Gastroesophageal sphincter (tissue), 4 donors: ENCODE results near the gene CCNI2. TPM values are rescaled to one million over a fixed set of nuclear protein-coding genes. Genes with fewer than 3 reads are reported as not detected.

Experiments
- ATAC-seq: fragments of 150-250 bp; one replicate; pipeline ENCODE4 v1.9.1; 2016; ENCODE audit warnings: mild to moderate bottlenecking, moderate library complexity
- H3K27ac ChIP-seq, 4 donors: fragments of 200-600 bp; sonication (generic) in 3 of 4; 1 replicate in 3 of 4; 2 replicates in 1 of 4; pipeline ENCODE4 v1.5.1; 2016 to 2019
- H3K27me3 ChIP-seq: fragments of 200-600 bp; sonication (generic); one replicate; pipeline ENCODE4 v1.5.1; 2019
- H3K36me3 ChIP-seq, 2 donors: fragments of 200-600 bp; sonication (generic); one replicate each; pipeline ENCODE4 v1.5.1; 2019; ENCODE audit warnings: control low read depth in 1 of 2
- H3K4me1 ChIP-seq, 3 donors: fragments of 200-600 bp; sonication (generic); 1 replicate in 2 of 3; 2 replicates in 1 of 3; pipeline ENCODE4 v1.5.1; 2016 to 2019; ENCODE audit warnings: control low read depth in 2 of 3
- H3K4me3 ChIP-seq, 2 donors: fragments of 200-600 bp; sonication (generic); one replicate each; pipeline ENCODE4 v1.5.1; 2019; ENCODE audit warnings: mild to moderate bottlenecking in 1 of 2, moderate library complexity in 1 of 2
- H3K9me3 ChIP-seq, 3 donors: fragments of 200-600 bp; sonication (generic); one replicate each; pipeline ENCODE4 v1.5.1; 2017 to 2019; ENCODE audit warnings: control low read depth in 2 of 3
- EP300 ChIP-seq: sonication (generic); formaldehyde crosslinking; IDR thresholded peaks from one replicate; pipeline ENCODE4 v1.6.1; 2017; ENCODE audit warnings: antibody characterized with exemption, mild to moderate bottlenecking
- POLR2A ChIP-seq, 2 donors: fragments of 450-650 bp; IDR thresholded peaks; one replicate each; pipeline ENCODE4 v1.6.1; 2017; ENCODE audit warnings: antibody characterized with exemption in 2 of 2, mild to moderate bottlenecking in 2 of 2, moderate library complexity in 1 of 2
- POLR2AphosphoS5 ChIP-seq: sonication (generic); formaldehyde crosslinking; IDR thresholded peaks from one replicate; pipeline ENCODE4 v1.6.1; 2017; ENCODE audit warnings: antibody characterized with exemption
- whole genome bisulfite sequencing, 2 donors: methylation state at CpG; one replicate each; pipeline ENCODE4 v1.1.5; 2018; ENCODE audit warnings: low coverage in 1 of 2; 5-methylcytosine and 5-hydroxymethylcytosine counted together
- total RNA-seq, 4 donors: library from RNA; depleted of rRNA; stranded (reverse); fragments of >200 nt; gene quantifications; one replicate each; pipeline ENCODE4 v1.1.0, GENCODE V29; 2016
- TF ChIP-seq, protein P1 (sequence below), 4 experiments: fragments of 200-600 bp in 2 of 4; fragments of 450-650 bp in 2 of 4; sonication (generic) in 1 of 4; IDR thresholded peaks; one replicate each; pipeline ENCODE4 v1.5.1; 2017 to 2019; ENCODE audit warnings: antibody characterized with exemption in 4 of 4, mild to moderate bottlenecking in 2 of 4, moderate library complexity in 2 of 4

Gene CCNI2
- total RNA-seq, 4 donors from 2014 or later, result not detected

DNA sequence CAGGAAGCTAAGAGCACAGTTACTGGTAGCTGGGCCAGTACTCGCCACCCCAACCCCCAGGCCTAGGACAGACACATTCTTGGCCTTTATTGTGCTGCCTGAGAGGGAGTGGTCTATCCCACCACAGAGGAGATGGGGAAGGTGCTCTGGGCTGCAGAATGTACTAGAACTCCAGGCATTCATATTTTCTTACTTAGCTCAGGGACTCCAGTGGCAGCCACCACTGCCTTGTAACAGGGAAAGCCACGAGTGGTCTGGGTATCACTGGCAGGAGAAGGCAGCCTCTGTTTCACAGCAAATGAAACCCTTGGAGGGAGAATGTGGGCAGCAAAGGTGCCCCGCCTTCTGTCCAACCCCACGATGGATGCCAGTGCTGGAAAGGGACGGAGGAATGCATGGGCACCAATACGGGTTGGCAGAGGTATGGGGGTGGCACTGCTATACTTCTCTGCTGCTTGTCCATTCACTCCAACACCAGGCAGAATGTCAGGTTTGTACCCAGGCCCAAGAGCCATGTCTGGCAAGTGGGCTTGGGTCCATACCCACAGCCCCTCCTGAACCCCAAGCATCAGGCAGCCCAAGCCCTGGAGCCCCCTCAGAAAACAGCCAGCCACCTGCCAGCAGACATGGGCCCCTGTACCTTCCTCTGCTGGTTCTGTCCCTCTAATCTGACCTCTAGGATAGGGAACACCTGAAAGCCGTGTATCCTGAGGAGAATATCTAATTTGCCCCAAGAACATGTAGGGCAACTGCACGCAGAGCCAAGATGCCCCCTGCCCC is 25.3 kb downstream of the CCNI2 start:
- H3K27me3 ChIP-seq, result no peaks in the 10 kb centered on the region
- H3K9me3 ChIP-seq, result no peaks in the 10 kb centered on the region
- TF ChIP-seq POLR2A (IDR thresholded peaks at IDR 0.05) (no peak), POLR2AphosphoS5 (no peak)
- TF ChIP-seq, protein P1, sequence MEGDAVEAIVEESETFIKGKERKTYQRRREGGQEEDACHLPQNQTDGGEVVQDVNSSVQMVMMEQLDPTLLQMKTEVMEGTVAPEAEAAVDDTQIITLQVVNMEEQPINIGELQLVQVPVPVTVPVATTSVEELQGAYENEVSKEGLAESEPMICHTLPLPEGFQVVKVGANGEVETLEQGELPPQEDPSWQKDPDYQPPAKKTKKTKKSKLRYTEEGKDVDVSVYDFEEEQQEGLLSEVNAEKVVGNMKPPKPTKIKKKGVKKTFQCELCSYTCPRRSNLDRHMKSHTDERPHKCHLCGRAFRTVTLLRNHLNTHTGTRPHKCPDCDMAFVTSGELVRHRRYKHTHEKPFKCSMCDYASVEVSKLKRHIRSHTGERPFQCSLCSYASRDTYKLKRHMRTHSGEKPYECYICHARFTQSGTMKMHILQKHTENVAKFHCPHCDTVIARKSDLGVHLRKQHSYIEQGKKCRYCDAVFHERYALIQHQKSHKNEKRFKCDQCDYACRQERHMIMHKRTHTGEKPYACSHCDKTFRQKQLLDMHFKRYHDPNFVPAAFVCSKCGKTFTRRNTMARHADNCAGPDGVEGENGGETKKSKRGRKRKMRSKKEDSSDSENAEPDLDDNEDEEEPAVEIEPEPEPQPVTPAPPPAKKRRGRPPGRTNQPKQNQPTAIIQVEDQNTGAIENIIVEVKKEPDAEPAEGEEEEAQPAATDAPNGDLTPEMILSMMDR (IDR thresholded peaks at IDR 0.05), result no peak
- H3K4me1 ChIP-seq, result peaks cover 0 to 88% (median 47%) of the 10 kb centered on the region in 3 donors
- H3K36me3 ChIP-seq, result no peaks in the 10 kb centered on the region
- H3K4me3 ChIP-seq, result no peak overlapping the region
- no peak for ATAC-seq
- H3K27ac ChIP-seq, result peak overlapping the region in 3 of 4 donors; percentile 63 to 68 (median 64)
- WGBS, 2 donors, result 59 to 60% methylated on average over 3 to 5 of the region's 8 CpGs

DNA sequence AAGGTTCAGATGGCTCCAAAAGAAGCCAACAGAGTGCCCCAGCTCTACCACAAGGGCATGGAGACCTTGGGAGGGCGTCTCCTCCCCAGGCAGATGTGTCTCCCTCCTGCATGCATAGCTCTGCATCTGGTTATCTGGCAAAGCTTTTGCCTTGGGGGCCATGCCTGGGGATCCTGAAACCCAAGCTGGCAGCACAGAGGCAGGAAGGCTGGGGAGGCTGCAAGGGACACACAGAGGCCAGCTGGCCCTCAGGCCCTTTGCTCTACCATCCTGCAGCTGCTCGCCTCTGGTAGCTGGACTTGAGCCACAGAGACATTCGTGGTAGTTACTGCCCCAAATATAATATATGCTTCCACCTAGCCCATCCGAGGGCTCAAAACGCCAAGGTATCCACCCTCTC is 25.9 kb downstream of the CCNI2 start:
- 75 to 80% methylated on average over 2 of the region's 5 CpGs for WGBS, 2 donors
- no peaks in the 10 kb centered on the region for H3K27me3 ChIP-seq
- no peak for ATAC-seq
- H3K27ac ChIP-seq, result peak overlapping the region in 2 of 4 donors; percentile 63 to 68
- no peak overlapping the region for H3K4me3 ChIP-seq
- H3K4me1 ChIP-seq, result peaks cover 0 to 88% (median 42%) of the 10 kb centered on the region in 3 donors
- H3K36me3 ChIP-seq, result no peaks in the 10 kb centered on the region
- TF ChIP-seq, protein P1 (IDR thresholded peaks at IDR 0.05), result no peak
- TF ChIP-seq POLR2A (IDR thresholded peaks at IDR 0.05) (no peak), EP300 (no peak)
- no peaks in the 10 kb centered on the region for H3K9me3 ChIP-seq

DNA sequence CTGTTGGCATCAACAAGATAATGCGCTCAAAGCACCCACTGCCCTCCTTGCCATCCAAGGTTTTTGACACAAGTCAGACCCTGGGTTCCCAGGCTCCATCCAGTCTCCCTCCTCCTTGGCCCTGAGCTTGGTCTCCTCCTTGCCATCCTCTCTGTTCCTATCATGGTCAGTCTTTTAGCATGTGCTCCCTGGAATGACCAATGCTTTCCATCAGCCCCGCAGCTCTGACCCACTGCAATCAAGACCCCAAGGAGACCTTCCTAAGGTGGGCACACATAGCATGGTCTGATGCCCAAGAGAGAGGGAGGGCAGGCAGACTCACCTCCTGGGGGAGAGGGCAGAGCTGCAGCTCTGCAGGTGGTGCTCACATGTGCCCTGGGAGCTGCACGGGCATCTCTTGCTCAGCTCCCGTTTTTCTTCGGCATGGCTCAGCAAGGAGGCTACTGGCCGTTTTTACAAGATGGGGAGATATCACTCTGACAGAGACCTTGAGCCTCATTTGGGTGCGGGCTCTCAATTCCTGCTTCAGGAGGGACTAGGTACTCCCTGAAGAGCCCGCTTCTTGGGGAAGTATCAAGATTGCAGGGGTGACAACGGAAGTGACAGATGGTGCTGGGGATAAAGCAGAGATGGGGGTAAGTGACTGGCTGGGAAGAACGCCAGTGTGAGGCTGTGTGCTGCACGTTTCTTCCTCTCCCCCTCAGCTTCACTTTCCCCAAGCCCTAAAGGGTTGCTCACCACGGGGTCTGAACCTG is 26.6 kb downstream of the CCNI2 start:
- H3K4me3 ChIP-seq, result no peak overlapping the region
- WGBS, 2 donors, result 90 to 100% methylated on average over 1 to 5 of the region's 12 CpGs
- TF ChIP-seq, protein P1 (IDR thresholded peaks at IDR 0.05), result no peak
- TF ChIP-seq POLR2AphosphoS5, result no peak

DNA sequence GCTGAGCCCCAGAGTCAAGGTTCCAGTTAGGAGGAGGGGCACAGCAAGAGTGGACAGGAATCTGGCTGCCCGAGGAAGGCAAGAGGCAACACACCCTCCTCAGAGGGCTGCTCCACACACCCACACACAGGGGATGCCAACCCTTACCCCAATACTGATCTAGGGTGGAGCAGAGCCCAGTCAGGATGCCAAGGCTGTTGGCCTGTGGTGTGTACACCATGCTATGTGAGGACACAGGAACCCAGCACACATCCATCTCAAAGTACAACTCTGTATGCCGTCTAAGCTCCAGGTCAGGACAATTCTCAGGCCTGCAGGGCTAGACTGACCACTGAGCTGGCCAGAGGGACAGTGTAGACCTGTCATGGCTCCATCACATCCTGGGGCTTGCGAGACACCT is 27.2 kb downstream of the CCNI2 start:
- peak overlapping the region in 3 of 4 donors; percentile 86 to 88 (median 87) for H3K27ac ChIP-seq
- H3K4me1 ChIP-seq, result peaks cover 0 to 85% (median 38%) of the 10 kb centered on the region in 3 donors
- WGBS, 2 donors, result 60 to 86% methylated on average over 1 of the region's 3 CpGs

More for the DNA sequence above, 26.6 kb downstream of the CCNI2 start:
- Histone ChIP-seq H3K36me3 (no peaks in the 10 kb centered on the region), H3K4me1 (peaks cover 0 to 88% (median 38%) of the 10 kb centered on the region in 3 donors), H3K9me3 (no peaks in the 10 kb centered on the region), H3K27ac (peak overlapping the region in 3 of 4 donors; percentile 86 to 88 (median 87)), H3K27me3 (no peaks in the 10 kb centered on the region)
- ATAC-seq, result no peak

More for the DNA sequence above, 27.2 kb downstream of the CCNI2 start:
- TF ChIP-seq POLR2A (IDR thresholded peaks at IDR 0.05), result no peak
- TF ChIP-seq POLR2AphosphoS5, result no peak
- TF ChIP-seq EP300, result no peak
- TF ChIP-seq, protein P1 (IDR thresholded peaks at IDR 0.05), result no peak
- no peaks in the 10 kb centered on the region for H3K9me3 ChIP-seq
- H3K36me3 ChIP-seq, result no peaks in the 10 kb centered on the region
- no peak for ATAC-seq
- H3K4me3 ChIP-seq, result no peak overlapping the region
- no peaks in the 10 kb centered on the region for H3K27me3 ChIP-seq
